ENCODE measurements around the gene NPR3.

GRCh38 chr5:32707418-32707997 is 3.6 kb upstream of the NPR3 start:
- TF ChIP-seq POLR2A (IDR thresholded peaks at IDR 0.05) (no peak), CTCF (IDR thresholded peaks at IDR 0.05) (no peak)

Measured in ovary (tissue), 3 donors.